Lower lobe of right lung (tissue), 2 donors: ENCODE measurements around the gene ZP4. TPM values are rescaled to one million over a fixed set of nuclear protein-coding genes. Genes with fewer than 3 reads are reported as not detected.
A peak's percentile ranks its signal among the peaks of the same experiment; 100 is the strongest.

Experiments
- ATAC-seq, 2 donors: fragments of 200-7000 bp; cut with Tn5 transposase; one replicate each; pipeline ENCODE4 v1.9.1; 2020 to 2022; ENCODE audit warnings: mild to moderate bottlenecking in 2 of 2, moderate library complexity in 2 of 2
- DNase-seq: peaks from one replicate; pipeline ENCODE4 v3.0.0-alpha.2; 2020
- H3K27ac ChIP-seq: fragments of 200-600 bp; one replicate; pipeline ENCODE4 v1.8.0; 2022
- H3K27me3 ChIP-seq: fragments of 200-600 bp; one replicate; pipeline ENCODE4 v1.8.0; 2022; ENCODE audit warnings: low read depth
- H3K36me3 ChIP-seq: fragments of 200-600 bp; one replicate; pipeline ENCODE4 v1.8.0; 2022; ENCODE audit warnings: mild to moderate bottlenecking
- H3K4me1 ChIP-seq: fragments of 200-600 bp; one replicate; pipeline ENCODE4 v1.8.0; 2022
- H3K4me3 ChIP-seq: fragments of 200-600 bp; one replicate; pipeline ENCODE4 v1.8.0; 2022; ENCODE audit warnings: mild to moderate bottlenecking
- H3K9me3 ChIP-seq: fragments of 200-600 bp; one replicate; pipeline ENCODE4 v1.8.0; 2022
- CTCF ChIP-seq: fragments of 200-600 bp; IDR thresholded peaks from one replicate; pipeline ENCODE4 v1.8.0; 2022; ENCODE audit warnings: antibody characterized with exemption, mild to moderate bottlenecking
- intact Hi-C: fragments of 100-400 bp; cut with DNase I; formaldehyde crosslinking; loops from one replicate; pipeline ENCODE4 v1.11.0; 2022
- total RNA-seq: library from RNA; stranded (reverse); fragmentation: NEBNext Ultra II Directional; extraction: Animal tissue kit (Norgen Biotek cat#: 25700); gene quantifications from one replicate; pipeline ENCODE4 v1.2.1, GENCODE V29; 2021
- donor health status: DM: no; HTN: yes; CAD: no; lungs with severe emphysema.

ZP4 gene
- total RNA-seq, 1 donor from 2014 or later, result not detected

- Histone ChIP-seq H3K4me1 (no peaks in the 10 kb centered on the region), H3K36me3 (no peaks in the 10 kb centered on the region), H3K27me3 (no peaks in the 10 kb centered on the region), H3K9me3 (no peaks in the 10 kb centered on the region), H3K4me3 (no peak overlapping the region), H3K27ac (no peak overlapping the region)
- no peak for TF ChIP-seq CTCF
- intact Hi-C loops, result no loop called here
- ATAC-seq (peak in 1 of 2 donors; percentile 25), DNase-seq (no peak)
Measured at GRCh38 chr1:237838320-237838719, 52.4 kb downstream of the ZP4 start.

GRCh38 chr1:237834461-237834860 is 56.3 kb downstream of the ZP4 start:
- intact Hi-C loops, result no loop called here
- no peaks in the 10 kb centered on the region for H3K9me3 ChIP-seq
- no peak for TF ChIP-seq CTCF
- no peak for DNase-seq
- no peaks in the 10 kb centered on the region for H3K4me1 ChIP-seq
- H3K27me3 ChIP-seq, result no peaks in the 10 kb centered on the region
- H3K4me3 ChIP-seq, result no peak overlapping the region
- no peaks in the 10 kb centered on the region for H3K36me3 ChIP-seq
- no peak overlapping the region for H3K27ac ChIP-seq
- no peak for ATAC-seq

- no peak for TF ChIP-seq CTCF
- no peaks in the 10 kb centered on the region for H3K27me3 ChIP-seq
- H3K27ac ChIP-seq, result no peak overlapping the region
- H3K9me3 ChIP-seq, result no peaks in the 10 kb centered on the region
- no peak for DNase-seq
- no peaks in the 10 kb centered on the region for H3K4me1 ChIP-seq
- no peak for ATAC-seq
- intact Hi-C loops, result no loop called here
- no peak overlapping the region for H3K4me3 ChIP-seq
- no peaks in the 10 kb centered on the region for H3K36me3 ChIP-seq
Measured at GRCh38 chr1:237834048-237834447, 56.7 kb downstream of the ZP4 start.

- Histone ChIP-seq H3K9me3 (no peaks in the 10 kb centered on the region), H3K4me1 (no peaks in the 10 kb centered on the region), H3K27ac (no peak overlapping the region), H3K36me3 (no peaks in the 10 kb centered on the region), H3K4me3 (no peak overlapping the region), H3K27me3 (no peaks in the 10 kb centered on the region)
- DNase-seq (no peak), ATAC-seq (no peak)
- TF ChIP-seq CTCF, result no peak
- intact Hi-C loops, result no loop called here
Measured at GRCh38 chr1:237832858-237833257, 57.9 kb downstream of the ZP4 start.
